Suprapubic skin (tissue), 4 donors: ENCODE measurements around the gene ZBTB16. TPM values are rescaled to one million over a fixed set of nuclear protein-coding genes. Genes with fewer than 3 reads are reported as not detected.

Experiments used
- DNase-seq, 2 donors: peaks; one replicate each; pipeline ENCODE4 v3.0.0-alpha.2; 2019; ENCODE audit warnings: low spot score in 2 of 2
- H3K27ac ChIP-seq: fragments of 200-600 bp; sonication (generic); one replicate; pipeline ENCODE4 v1.5.1; 2019
- H3K27me3 ChIP-seq: fragments of 200-600 bp; sonication (generic); one replicate; pipeline ENCODE4 v1.5.1; 2019
- H3K36me3 ChIP-seq: fragments of 200-600 bp; sonication (generic); one replicate; pipeline ENCODE4 v1.5.1; 2019
- H3K4me1 ChIP-seq: fragments of 200-600 bp; sonication (generic); one replicate; pipeline ENCODE4 v1.5.1; 2019
- H3K4me3 ChIP-seq: fragments of 200-600 bp; sonication (generic); one replicate; pipeline ENCODE4 v1.5.1; 2019; ENCODE audit warnings: mild to moderate bottlenecking
- H3K9me3 ChIP-seq: fragments of 200-600 bp; sonication (generic); one replicate; pipeline ENCODE4 v1.5.1; 2019
- CTCF ChIP-seq, 2 donors: fragments of 200-600 bp in 1 of 2; fragments of 450-650 bp in 1 of 2; sonication (generic) in 1 of 2; IDR thresholded peaks; one replicate each; pipeline ENCODE4 v1.5.1; 2016 to 2019; ENCODE audit warnings: antibody characterized with exemption in 2 of 2, mild to moderate bottlenecking in 1 of 2, moderate library complexity in 1 of 2
- EP300 ChIP-seq: sonication (generic); formaldehyde crosslinking; IDR thresholded peaks from one replicate; pipeline ENCODE4 v1.6.1; 2017; ENCODE audit warnings: antibody characterized with exemption
- POLR2A ChIP-seq, 2 donors: fragments of 450-650 bp; IDR thresholded peaks; one replicate each; pipeline ENCODE4 v1.6.1; 2017; ENCODE audit warnings: antibody characterized with exemption in 2 of 2, mild to moderate bottlenecking in 2 of 2, moderate library complexity in 2 of 2
- POLR2AphosphoS5 ChIP-seq, 3 donors: sonication (generic); formaldehyde crosslinking; IDR thresholded peaks; one replicate each; pipeline ENCODE4 v1.6.1; 2017; ENCODE audit warnings: antibody characterized with exemption in 3 of 3
- WGBS: methylation state at CpG from one replicate; pipeline ENCODE4 v1.1.5; 2018; 5-methylcytosine and 5-hydroxymethylcytosine counted together
- total RNA-seq, 4 donors: library from RNA; depleted of rRNA; stranded (reverse); fragments of >200 nt; gene quantifications; one replicate each; pipeline ENCODE4 v1.1.0, GENCODE V29; 2016

The ZBTB16 gene
- total RNA-seq, 4 donors from 2014 or later, result 142 to 474 (median 232) TPM

GRCh38 chr11:114160894-114161293, 101.4 kb downstream of the ZBTB16 start:
- TF ChIP-seq CTCF (IDR thresholded peaks at IDR 0.05) (no peak), POLR2AphosphoS5 (IDR thresholded peaks at IDR 0.05) (peak in 1 of 3 donors; percentile 71)
- Histone ChIP-seq H3K4me1 (peaks cover 96% of the 10 kb centered on the region), H3K9me3 (no peaks in the 10 kb centered on the region), H3K27me3 (no peaks in the 10 kb centered on the region), H3K36me3 (peaks cover 28% of the 10 kb centered on the region), H3K4me3 (peak overlapping the region; percentile 20), H3K27ac (peak overlapping the region; percentile 100)
- WGBS, result 63% methylated on average over 6 of the region's 6 CpGs
- no peak for DNase-seq

GRCh38 chr11:114161486-114162250, 102.2 kb downstream of the ZBTB16 start:
- DNase-seq, result no peak
- no peaks in the 10 kb centered on the region for H3K9me3 ChIP-seq
- TF ChIP-seq CTCF (IDR thresholded peaks at IDR 0.05) (no peak), POLR2AphosphoS5 (IDR thresholded peaks at IDR 0.05) (no peak), EP300 (no peak), POLR2A (IDR thresholded peaks at IDR 0.05) (no peak)
- peak overlapping the region; percentile 20 for H3K4me3 ChIP-seq
- H3K27ac ChIP-seq, result peak overlapping the region; percentile 100
- WGBS, result 84% methylated on average over 9 of the region's 9 CpGs
- peaks cover 20% of the 10 kb centered on the region for H3K36me3 ChIP-seq
- no peaks in the 10 kb centered on the region for H3K27me3 ChIP-seq
- H3K4me1 ChIP-seq, result peaks cover 96% of the 10 kb centered on the region

- TF ChIP-seq POLR2A (IDR thresholded peaks at IDR 0.05) (peak in 1 of 2 donors; percentile 46), POLR2AphosphoS5 (IDR thresholded peaks at IDR 0.05) (peak; percentile 95 to 100 (median 100)), EP300 (peak; percentile 100), CTCF (IDR thresholded peaks at IDR 0.05) (no peak)
- Histone ChIP-seq H3K9me3 (no peaks in the 10 kb centered on the region), H3K27me3 (no peaks in the 10 kb centered on the region), H3K27ac (peak overlapping the region; percentile 100), H3K4me3 (peak overlapping the region; percentile 26), H3K4me1 (peaks cover 96% of the 10 kb centered on the region), H3K36me3 (peaks cover 10% of the 10 kb centered on the region)
- DNase-seq, result peak; percentile 94 to 97
- WGBS, result 4% methylated on average over 12 of the region's 12 CpGs
Measured at GRCh38 chr11:114162719-114163123, 103.2 kb downstream of the ZBTB16 start.

- Histone ChIP-seq H3K4me1 (peaks cover 96% of the 10 kb centered on the region), H3K27ac (peak overlapping the region; percentile 100), H3K27me3 (no peaks in the 10 kb centered on the region), H3K9me3 (no peaks in the 10 kb centered on the region), H3K4me3 (peak overlapping the region; percentile 26), H3K36me3 (peaks cover 5% of the 10 kb centered on the region)
- 19% methylated on average over 7 of the region's 7 CpGs for WGBS
- DNase-seq, result no peak
- TF ChIP-seq CTCF (IDR thresholded peaks at IDR 0.05) (no peak), EP300 (no peak), POLR2A (IDR thresholded peaks at IDR 0.05) (no peak), POLR2AphosphoS5 (IDR thresholded peaks at IDR 0.05) (no peak)
Measured at GRCh38 chr11:114163229-114163631, 103.7 kb downstream of the ZBTB16 start.

GRCh38 chr11:114163830-114164401, 104.4 kb downstream of the ZBTB16 start:
- peak overlapping the region; percentile 26 for H3K4me3 ChIP-seq
- DNase-seq, result no peak
- 9% methylated on average over 9 of the region's 9 CpGs for WGBS

More at GRCh38 chr11:114163830-114164401, 104.4 kb downstream of the ZBTB16 start:
- Histone ChIP-seq H3K9me3 (no peaks in the 10 kb centered on the region), H3K36me3 (no peaks in the 10 kb centered on the region), H3K27me3 (no peaks in the 10 kb centered on the region), H3K27ac (peak overlapping the region; percentile 100), H3K4me1 (peaks cover 96% of the 10 kb centered on the region)
- TF ChIP-seq CTCF (IDR thresholded peaks at IDR 0.05), result no peak
- peak in 1 of 2 donors; percentile 33 for TF ChIP-seq POLR2A (IDR thresholded peaks at IDR 0.05)
- TF ChIP-seq EP300, result peak; percentile 99
- TF ChIP-seq POLR2AphosphoS5 (IDR thresholded peaks at IDR 0.05), result peak; percentile 7 to 98 (median 81)
